ENCODE measurements around the gene WBP4. TPM values are rescaled to one million over a fixed set of nuclear protein-coding genes. Genes with fewer than 3 reads are reported as not detected.

WBP4 gene
- total RNA-seq, 1 experiment from 2014 or later: 7.2 TPM

DNA sequence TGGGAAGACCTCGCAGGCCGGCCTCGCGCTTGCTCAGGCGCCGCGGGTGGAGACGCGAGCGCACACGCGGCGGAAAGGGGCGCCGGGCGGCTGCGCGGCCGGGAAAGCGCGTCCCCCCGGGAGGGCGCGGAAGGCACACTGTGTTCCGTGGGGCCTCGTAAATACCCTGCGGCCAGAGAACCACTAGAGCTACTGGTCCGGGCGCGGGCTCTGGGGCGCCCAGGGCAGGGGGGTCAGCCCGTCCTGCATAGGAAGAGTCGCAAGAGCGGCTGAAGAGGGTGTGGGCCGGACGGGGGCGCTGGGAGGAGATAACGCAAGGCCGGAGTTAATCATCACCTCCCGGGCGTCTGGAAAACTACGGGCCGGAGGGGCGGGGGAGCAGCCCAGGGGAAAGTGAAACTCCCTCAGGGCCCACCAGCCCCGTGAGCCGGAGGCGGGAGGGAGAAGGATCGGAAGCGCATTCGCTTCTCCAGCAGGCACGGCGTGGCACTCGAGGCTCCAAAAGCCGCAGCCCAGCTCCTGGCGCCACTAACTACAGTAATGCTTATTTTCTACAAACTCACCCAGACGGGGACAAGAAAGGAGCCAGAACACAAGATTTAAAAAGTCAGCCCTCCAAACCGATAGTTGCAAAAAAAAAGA lies 1.1 kb upstream of the WBP4 start:
- Histone ChIP-seq H3K4ac (ENCODE audit: low read depth, low read length) (no peak overlapping the region; the same call in 1 of the 2 replicates), H3K4me2 (ENCODE audit: insufficient read depth, insufficient read length, low read length) (peak overlapping the region; percentile 69), H3K23me2 (ENCODE audit: insufficient read length, low read depth, low read length, poor library complexity, severe bottlenecking) (no peaks in the 10 kb centered on the region), H3K9ac (ENCODE audit: extremely low read depth, insufficient read length, low read length) (peak overlapping the region; percentile 81), H3K79me1 (ENCODE audit: insufficient read depth, low read depth, low read length, poor library complexity, severe bottlenecking) (no peaks in the 10 kb centered on the region), H2BK120ac (ENCODE audit: low read depth, low read length, poor library complexity, severe bottlenecking) (no peak overlapping the region), H2BK20ac (ENCODE audit: low read depth, low read length, poor library complexity, severe bottlenecking) (no peak overlapping the region), H3K18ac (ENCODE audit: insufficient read length, low read depth, low read length) (peak overlapping the region; percentile 76), H3K23ac (ENCODE audit: insufficient read length, low read depth, low read length) (no peak overlapping the region), H4K5ac (ENCODE audit: insufficient read length, low read depth, low read length) (no peak overlapping the region), H4K20me1 (ENCODE audit: control insufficient read depth, insufficient read depth, insufficient read length) (no peaks in the 10 kb centered on the region), H3K14ac (ENCODE audit: insufficient read depth, low read length) (peak overlapping the region; percentile 81; the same call in 1 of the 2 replicates), H2AFZ (ENCODE audit: low read length) (peak overlapping the region; percentile 41), H2AK5ac (ENCODE audit: insufficient read length, low read length) (no peak overlapping the region), H3K27ac (ENCODE audit: insufficient read length, low read depth, low read length) (peak overlapping the region; percentile 41), H3K56ac (ENCODE audit: insufficient read length, low read depth, low read length) (no peak overlapping the region), H3K9me3 (ENCODE audit: control insufficient read depth, low read depth, low read length) (no peaks in the 10 kb centered on the region), H3K4me1 (ENCODE audit: insufficient read depth, low read length) (no peaks in the 10 kb centered on the region), H4K8ac (replicated peaks; ENCODE audit: insufficient read length, low read depth, low read length) (no peak overlapping the region), H2BK5ac (ENCODE audit: insufficient read length, low read length) (no peak overlapping the region), H3K27me3 (ENCODE audit: insufficient read depth, low read length) (no peaks in the 10 kb centered on the region), H4K91ac (ENCODE audit: insufficient read length, low read depth, low read length) (no peak overlapping the region), H3T11ph (ENCODE audit: low read length) (no peak overlapping the region), H3K79me2 (ENCODE audit: insufficient read depth, low read length) (no peaks in the 10 kb centered on the region), H2BK15ac (ENCODE audit: low read depth, low read length) (no peak overlapping the region), H2BK12ac (ENCODE audit: insufficient read length, low read depth, low read length) (no peak overlapping the region)
- Mint-ChIP-seq H3K27me3 (ENCODE audit: low read depth) (peaks cover 7% of the 10 kb centered on the region), H3K36me3 (ENCODE audit: insufficient read depth in 1 of 3, low read depth in 3 of 3) (peaks cover 2 to 18% (median 17%) of the 10 kb centered on the region in 3 experiments; a peak in 4 of 7 replicates), H3K4me3 (peak overlapping the region; percentile 99), H3K9me3 (no peaks in the 10 kb centered on the region), H3K27ac (peak overlapping the region; percentile 96 to 100 (median 99)), H3K4me1 (peaks cover 27 to 31% of the 10 kb centered on the region in 2 experiments)
- no CpG with 5 or more reads among the region's 57 CpGs for WGBS (ENCODE audit: extremely low coverage, insufficient read length, low lambda C conversion rate)
- peak; percentile 91 for DNase-seq
- TF ChIP-seq, protein P1, sequence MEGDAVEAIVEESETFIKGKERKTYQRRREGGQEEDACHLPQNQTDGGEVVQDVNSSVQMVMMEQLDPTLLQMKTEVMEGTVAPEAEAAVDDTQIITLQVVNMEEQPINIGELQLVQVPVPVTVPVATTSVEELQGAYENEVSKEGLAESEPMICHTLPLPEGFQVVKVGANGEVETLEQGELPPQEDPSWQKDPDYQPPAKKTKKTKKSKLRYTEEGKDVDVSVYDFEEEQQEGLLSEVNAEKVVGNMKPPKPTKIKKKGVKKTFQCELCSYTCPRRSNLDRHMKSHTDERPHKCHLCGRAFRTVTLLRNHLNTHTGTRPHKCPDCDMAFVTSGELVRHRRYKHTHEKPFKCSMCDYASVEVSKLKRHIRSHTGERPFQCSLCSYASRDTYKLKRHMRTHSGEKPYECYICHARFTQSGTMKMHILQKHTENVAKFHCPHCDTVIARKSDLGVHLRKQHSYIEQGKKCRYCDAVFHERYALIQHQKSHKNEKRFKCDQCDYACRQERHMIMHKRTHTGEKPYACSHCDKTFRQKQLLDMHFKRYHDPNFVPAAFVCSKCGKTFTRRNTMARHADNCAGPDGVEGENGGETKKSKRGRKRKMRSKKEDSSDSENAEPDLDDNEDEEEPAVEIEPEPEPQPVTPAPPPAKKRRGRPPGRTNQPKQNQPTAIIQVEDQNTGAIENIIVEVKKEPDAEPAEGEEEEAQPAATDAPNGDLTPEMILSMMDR (conservative IDR thresholded peaks at IDR 0.05): peak; percentile 55
